MG63 (cell line): Measurements from ENCODE around the gene LINGO1. TPM values are rescaled to one million over a fixed set of nuclear protein-coding genes. Genes with fewer than 3 reads are reported as not detected.

Experiments
- DNase-seq: peaks from one replicate; pipeline ENCODE4 v3.0.0-alpha.2; 2020
- H3K27me3 ChIP-seq: fragments of 250-450 bp; sonication (Bioruptor Pico); 2 replicates; pipeline ENCODE4 v1.5.1; 2020; ENCODE audit warnings: mild to moderate bottlenecking, moderate library complexity
- H3K36me3 ChIP-seq: fragments of 250-450 bp; sonication (Bioruptor Pico); 2 replicates; pipeline ENCODE4 v1.5.1; 2020; ENCODE audit warnings: mild to moderate bottlenecking, moderate library complexity
- H3K4me3 ChIP-seq: fragments of 250-450 bp; sonication (Bioruptor Pico); 2 replicates; pipeline ENCODE4 v1.5.1; 2020; ENCODE audit warnings: mild to moderate bottlenecking, moderate library complexity
- H3K9me3 ChIP-seq: fragments of 250-450 bp; sonication (Bioruptor Pico); 2 replicates; pipeline ENCODE4 v1.5.1; 2020; ENCODE audit warnings: mild to moderate bottlenecking, moderate library complexity
- total RNA-seq: library from RNA; depleted of rRNA; stranded (reverse); fragments of >200 nt; shearing (Covaris generic); gene quantifications from 2 replicates; pipeline ENCODE4 v1.2.3, GENCODE V29; 2014; ENCODE audit warnings: low replicate concordance

Gene LINGO1
- total RNA-seq, 1 experiment from 2014 or later: not detected

- Histone ChIP-seq H3K9me3 (no peaks in the 10 kb centered on the region), H3K27me3 (no peaks in the 10 kb centered on the region), H3K36me3 (no peaks in the 10 kb centered on the region), H3K4me3 (no peak overlapping the region)
- DNase-seq: no peak
Observed at GRCh38 chr15:77575203-77575934, 57.3 kb downstream of the LINGO1 start.

- no peaks in the 10 kb centered on the region for H3K27me3 ChIP-seq
- no peak for DNase-seq
- no peaks in the 10 kb centered on the region for H3K9me3 ChIP-seq
- no peak overlapping the region for H3K4me3 ChIP-seq
- H3K36me3 ChIP-seq: no peaks in the 10 kb centered on the region
Observed at GRCh38 chr15:77574521-77575202, 58.0 kb downstream of the LINGO1 start.

- DNase-seq: no peak
Observed at GRCh38 chr15:77573802-77574201, 58.9 kb downstream of the LINGO1 start.

GRCh38 chr15:77572186-77572585 lies 60.5 kb downstream of the LINGO1 start:
- Histone ChIP-seq H3K27me3 (no peaks in the 10 kb centered on the region), H3K9me3 (no peaks in the 10 kb centered on the region), H3K4me3 (no peak overlapping the region), H3K36me3 (no peaks in the 10 kb centered on the region)
- no peak for DNase-seq

More at GRCh38 chr15:77573802-77574201, 58.9 kb downstream of the LINGO1 start:
- H3K9me3 ChIP-seq: no peaks in the 10 kb centered on the region
- H3K36me3 ChIP-seq: no peaks in the 10 kb centered on the region
- H3K4me3 ChIP-seq: no peak overlapping the region
- no peaks in the 10 kb centered on the region for H3K27me3 ChIP-seq

GRCh38 chr15:77571741-77572140 lies 61.0 kb downstream of the LINGO1 start:
- H3K36me3 ChIP-seq: no peaks in the 10 kb centered on the region
- DNase-seq: no peak
- H3K4me3 ChIP-seq: no peak overlapping the region
- H3K9me3 ChIP-seq: no peaks in the 10 kb centered on the region
- no peaks in the 10 kb centered on the region for H3K27me3 ChIP-seq

- DNase-seq: no peak
- H3K9me3 ChIP-seq: no peaks in the 10 kb centered on the region
- H3K36me3 ChIP-seq: no peaks in the 10 kb centered on the region
- H3K4me3 ChIP-seq: no peak overlapping the region
- H3K27me3 ChIP-seq: no peaks in the 10 kb centered on the region
Observed at GRCh38 chr15:77571181-77571580, 61.5 kb downstream of the LINGO1 start.

- no peaks in the 10 kb centered on the region for H3K9me3 ChIP-seq
- DNase-seq: no peak
- no peaks in the 10 kb centered on the region for H3K27me3 ChIP-seq
- H3K4me3 ChIP-seq: no peak overlapping the region
- no peaks in the 10 kb centered on the region for H3K36me3 ChIP-seq
Observed at GRCh38 chr15:77569729-77570125, 63.0 kb downstream of the LINGO1 start.

GRCh38 chr15:77568973-77569728 lies 63.6 kb downstream of the LINGO1 start:
- Histone ChIP-seq H3K27me3 (no peaks in the 10 kb centered on the region), H3K4me3 (no peak overlapping the region), H3K36me3 (no peaks in the 10 kb centered on the region), H3K9me3 (no peaks in the 10 kb centered on the region)
- DNase-seq: no peak

GRCh38 chr15:77568014-77568972 lies 64.4 kb downstream of the LINGO1 start:
- Histone ChIP-seq H3K9me3 (no peaks in the 10 kb centered on the region), H3K4me3 (no peak overlapping the region), H3K27me3 (no peaks in the 10 kb centered on the region), H3K36me3 (no peaks in the 10 kb centered on the region)
- no peak for DNase-seq

GRCh38 chr15:77567202-77567601 lies 65.5 kb downstream of the LINGO1 start:
- Histone ChIP-seq H3K4me3 (no peak overlapping the region), H3K27me3 (no peaks in the 10 kb centered on the region), H3K9me3 (no peaks in the 10 kb centered on the region), H3K36me3 (no peaks in the 10 kb centered on the region)
- DNase-seq: no peak

- H3K9me3 ChIP-seq: no peaks in the 10 kb centered on the region
- H3K36me3 ChIP-seq: no peaks in the 10 kb centered on the region
- no peaks in the 10 kb centered on the region for H3K27me3 ChIP-seq
- H3K4me3 ChIP-seq: no peak overlapping the region
- DNase-seq: no peak
Observed at GRCh38 chr15:77566092-77566491, 66.6 kb downstream of the LINGO1 start.

GRCh38 chr15:77565378-77565915 lies 67.3 kb downstream of the LINGO1 start:
- H3K36me3 ChIP-seq: no peaks in the 10 kb centered on the region
- no peak for DNase-seq
- no peaks in the 10 kb centered on the region for H3K9me3 ChIP-seq
- H3K4me3 ChIP-seq: no peak overlapping the region
- H3K27me3 ChIP-seq: no peaks in the 10 kb centered on the region

- no peak for DNase-seq
- Histone ChIP-seq H3K9me3 (no peaks in the 10 kb centered on the region), H3K36me3 (no peaks in the 10 kb centered on the region), H3K27me3 (no peaks in the 10 kb centered on the region), H3K4me3 (no peak overlapping the region)
Observed at GRCh38 chr15:77564938-77565337, 67.8 kb downstream of the LINGO1 start.

- no peaks in the 10 kb centered on the region for H3K36me3 ChIP-seq
- no peaks in the 10 kb centered on the region for H3K9me3 ChIP-seq
- H3K27me3 ChIP-seq: no peaks in the 10 kb centered on the region
- no peak overlapping the region for H3K4me3 ChIP-seq
- no peak for DNase-seq
Observed at GRCh38 chr15:77564341-77564740, 68.4 kb downstream of the LINGO1 start.

GRCh38 chr15:77563623-77564156 lies 69.0 kb downstream of the LINGO1 start:
- Histone ChIP-seq H3K27me3 (no peaks in the 10 kb centered on the region), H3K9me3 (no peaks in the 10 kb centered on the region), H3K36me3 (no peaks in the 10 kb centered on the region), H3K4me3 (no peak overlapping the region)
- DNase-seq: no peak
